Measurements from ENCODE around the gene XRCC3.

DNA sequence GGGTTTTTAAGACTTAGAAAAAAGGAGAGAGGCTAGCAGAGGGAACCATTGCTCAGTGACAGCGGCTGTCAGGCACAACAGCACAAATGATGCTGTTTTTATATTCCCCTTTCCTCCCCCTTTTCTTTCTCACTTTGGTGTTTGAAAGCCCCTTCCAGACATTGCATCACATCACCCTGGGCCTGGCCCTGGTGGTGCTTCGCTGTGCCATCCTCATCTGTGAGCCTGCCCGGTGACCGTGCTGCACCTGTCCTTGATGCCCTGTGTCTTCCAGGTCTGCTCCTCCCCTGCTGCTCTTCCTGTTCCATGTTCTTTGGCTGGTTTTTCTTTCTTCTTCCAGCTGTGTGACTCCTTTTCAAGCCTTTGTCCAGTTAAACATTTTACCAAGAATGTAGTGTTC, 61.4 kb downstream of the XRCC3 start:
- TF ChIP-seq, protein P1, sequence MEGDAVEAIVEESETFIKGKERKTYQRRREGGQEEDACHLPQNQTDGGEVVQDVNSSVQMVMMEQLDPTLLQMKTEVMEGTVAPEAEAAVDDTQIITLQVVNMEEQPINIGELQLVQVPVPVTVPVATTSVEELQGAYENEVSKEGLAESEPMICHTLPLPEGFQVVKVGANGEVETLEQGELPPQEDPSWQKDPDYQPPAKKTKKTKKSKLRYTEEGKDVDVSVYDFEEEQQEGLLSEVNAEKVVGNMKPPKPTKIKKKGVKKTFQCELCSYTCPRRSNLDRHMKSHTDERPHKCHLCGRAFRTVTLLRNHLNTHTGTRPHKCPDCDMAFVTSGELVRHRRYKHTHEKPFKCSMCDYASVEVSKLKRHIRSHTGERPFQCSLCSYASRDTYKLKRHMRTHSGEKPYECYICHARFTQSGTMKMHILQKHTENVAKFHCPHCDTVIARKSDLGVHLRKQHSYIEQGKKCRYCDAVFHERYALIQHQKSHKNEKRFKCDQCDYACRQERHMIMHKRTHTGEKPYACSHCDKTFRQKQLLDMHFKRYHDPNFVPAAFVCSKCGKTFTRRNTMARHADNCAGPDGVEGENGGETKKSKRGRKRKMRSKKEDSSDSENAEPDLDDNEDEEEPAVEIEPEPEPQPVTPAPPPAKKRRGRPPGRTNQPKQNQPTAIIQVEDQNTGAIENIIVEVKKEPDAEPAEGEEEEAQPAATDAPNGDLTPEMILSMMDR (IDR thresholded peaks at IDR 0.05), result no peak
- TF ChIP-seq POLR2A (IDR thresholded peaks at IDR 0.05), result no peak
